ENCODE measurements around the gene NARF.
"Not testable (repeated sequence)": the region's sequence is repeated elsewhere in the genome, so short reads cannot be mapped to it uniquely, and the experiment has no call there.

The NARF gene

DNA sequence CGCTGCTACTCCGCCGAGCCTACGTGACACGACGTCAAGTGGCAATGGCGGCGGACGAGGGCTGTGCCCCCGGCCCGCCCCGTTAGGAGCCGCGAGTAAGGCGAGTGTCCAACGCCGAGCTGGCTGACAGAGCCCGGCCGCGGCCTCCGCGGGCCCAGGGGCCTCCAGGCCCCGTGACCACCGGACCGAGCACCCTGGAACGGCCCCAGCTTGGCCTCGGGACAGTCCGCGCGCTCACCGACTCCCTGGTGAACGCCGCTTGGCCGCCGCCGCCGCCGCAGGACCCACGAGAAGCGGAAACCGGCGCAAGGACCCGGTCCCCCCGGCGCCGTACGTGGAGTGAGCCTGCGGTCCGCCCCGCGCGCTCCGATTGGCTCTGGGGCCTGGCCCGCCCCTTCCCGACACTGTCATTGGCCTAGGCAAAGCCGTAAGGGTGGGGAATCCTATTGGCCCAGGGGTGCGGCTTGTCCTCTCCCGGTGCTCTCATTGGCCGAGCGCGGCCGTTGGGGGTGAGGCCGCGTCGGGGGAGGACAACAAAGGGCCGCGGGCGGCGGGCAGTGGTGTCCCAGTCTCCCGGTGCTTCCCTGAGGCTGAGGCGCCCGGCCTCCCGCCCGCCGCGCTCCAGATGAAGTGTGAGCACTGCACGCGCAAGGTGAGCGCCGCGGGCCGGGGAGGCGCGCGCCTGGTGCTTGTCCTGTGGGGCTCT, at the start of gene NARF:
TSS of gene NARF (plus strand) at position 563 of the 706 bp plus-strand sequence. CDS start at position 626, 63 bp downstream.
- in situ Hi-C loops (cut with MboI; ENCODE audit: low sequenced_read_pairs) = no loop called here

DNA sequence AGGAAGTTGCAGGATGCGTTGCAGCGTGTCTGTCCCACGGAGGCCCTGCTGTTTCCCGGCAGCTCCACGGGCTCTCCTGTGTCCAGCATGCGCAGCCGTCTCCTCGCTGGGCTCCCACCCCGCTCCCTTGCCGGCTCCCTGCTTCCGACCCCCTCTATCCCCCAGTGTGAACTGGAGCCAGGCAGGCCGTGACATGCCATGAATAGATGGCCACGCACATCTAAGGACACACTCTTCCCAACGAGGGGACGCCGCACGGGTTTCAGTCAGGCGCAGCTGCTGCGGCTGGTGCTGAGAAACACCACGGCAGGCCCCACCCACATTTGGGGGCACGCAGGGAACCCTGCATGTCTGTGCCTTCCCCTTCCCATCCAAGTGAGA, 49.6 kb upstream of the NARF start:
- in situ Hi-C loops (cut with MboI; ENCODE audit: low sequenced_read_pairs) = no loop called here

DNA sequence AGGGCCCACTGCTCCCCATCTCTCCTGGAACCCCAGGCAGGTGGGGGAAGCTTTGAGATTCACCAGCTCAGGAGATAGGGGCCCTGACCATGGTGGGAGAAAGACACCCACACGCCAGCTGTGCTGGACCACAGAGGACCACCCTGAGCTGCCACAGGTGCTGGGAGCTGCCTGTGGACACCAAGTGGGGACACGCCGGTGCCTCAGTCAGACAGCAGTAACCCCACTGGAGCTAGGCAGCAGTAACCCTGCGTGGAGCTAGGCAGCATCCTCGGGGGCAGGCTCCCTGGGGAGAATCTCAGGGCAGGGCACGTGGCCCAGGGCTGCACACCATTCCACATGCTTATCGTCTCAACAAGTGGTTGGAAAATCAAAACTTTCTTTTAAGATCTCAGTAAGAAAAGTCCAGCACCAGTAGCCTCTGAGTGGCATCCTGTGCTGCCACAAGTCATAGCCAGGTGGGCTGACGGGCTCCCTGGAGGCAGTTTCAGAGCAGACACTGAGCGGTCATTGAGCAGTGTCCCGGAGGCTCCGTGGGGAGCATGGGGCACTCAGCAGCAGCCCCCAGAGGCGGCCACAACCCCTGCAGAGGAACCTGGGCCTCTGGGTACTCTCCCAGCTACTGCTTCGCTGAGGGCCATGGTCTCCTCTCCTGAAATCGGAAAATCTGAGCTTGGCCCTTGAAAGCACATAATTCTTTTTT, 48.4 kb upstream of the NARF start:
- in situ Hi-C loops (cut with MboI; ENCODE audit: low sequenced_read_pairs) = no loop called here

DNA sequence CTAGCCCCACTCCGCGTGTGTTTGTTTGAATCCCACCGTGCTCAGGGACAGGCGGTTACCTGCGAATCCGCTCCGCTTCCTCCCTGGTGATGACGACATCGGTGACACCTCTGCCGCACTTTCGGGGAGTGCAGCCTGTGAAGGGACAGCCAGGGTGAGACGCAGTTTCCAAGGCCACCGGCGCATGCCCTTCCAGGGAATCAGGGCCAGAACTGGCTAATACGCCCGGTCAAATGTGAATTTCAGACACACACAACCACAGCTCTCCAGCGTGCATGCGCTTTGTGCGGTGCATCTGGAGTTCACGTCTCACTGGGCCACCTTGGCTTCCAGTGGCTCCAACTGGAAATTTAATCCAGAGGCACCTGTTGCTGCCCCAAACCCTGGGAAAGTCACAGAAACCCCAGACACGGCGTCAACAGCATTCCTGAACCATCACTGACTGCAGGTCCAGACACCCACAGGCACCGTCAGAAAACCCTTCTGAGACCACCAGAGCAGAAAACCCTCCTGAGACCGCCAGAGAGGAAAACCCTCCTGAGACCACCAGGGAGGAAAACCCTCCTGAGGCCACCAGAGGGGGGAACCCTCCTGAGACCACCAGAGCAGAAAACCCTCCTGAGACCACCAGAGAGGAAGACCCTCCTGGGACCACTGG, 47.0 kb upstream of the NARF start:
- in situ Hi-C loops (cut with MboI; ENCODE audit: low sequenced_read_pairs) = no loop called here

DNA sequence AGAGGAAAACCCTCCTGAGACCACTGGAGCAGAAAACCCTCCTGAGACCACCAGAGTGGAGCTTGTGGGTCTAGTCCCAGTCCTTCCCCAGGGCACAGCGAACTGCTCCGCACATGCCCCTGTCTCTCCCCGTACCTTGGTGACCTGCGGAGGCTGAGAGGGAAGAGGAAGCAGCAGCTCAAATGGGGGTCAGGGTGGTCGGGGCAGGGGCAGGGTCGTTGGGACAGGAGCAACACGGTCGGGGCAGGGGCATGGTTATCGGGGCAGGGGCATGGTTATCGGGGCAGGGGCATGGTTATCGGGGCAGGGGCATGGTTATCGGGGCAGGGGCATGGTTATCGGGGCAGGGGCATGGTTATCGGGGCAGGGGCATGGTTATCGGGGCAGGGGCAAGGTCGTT, 46.5 kb upstream of the NARF start:
- in situ Hi-C loops (cut with MboI; ENCODE audit: low sequenced_read_pairs) = not testable (repeated sequence)

DNA sequence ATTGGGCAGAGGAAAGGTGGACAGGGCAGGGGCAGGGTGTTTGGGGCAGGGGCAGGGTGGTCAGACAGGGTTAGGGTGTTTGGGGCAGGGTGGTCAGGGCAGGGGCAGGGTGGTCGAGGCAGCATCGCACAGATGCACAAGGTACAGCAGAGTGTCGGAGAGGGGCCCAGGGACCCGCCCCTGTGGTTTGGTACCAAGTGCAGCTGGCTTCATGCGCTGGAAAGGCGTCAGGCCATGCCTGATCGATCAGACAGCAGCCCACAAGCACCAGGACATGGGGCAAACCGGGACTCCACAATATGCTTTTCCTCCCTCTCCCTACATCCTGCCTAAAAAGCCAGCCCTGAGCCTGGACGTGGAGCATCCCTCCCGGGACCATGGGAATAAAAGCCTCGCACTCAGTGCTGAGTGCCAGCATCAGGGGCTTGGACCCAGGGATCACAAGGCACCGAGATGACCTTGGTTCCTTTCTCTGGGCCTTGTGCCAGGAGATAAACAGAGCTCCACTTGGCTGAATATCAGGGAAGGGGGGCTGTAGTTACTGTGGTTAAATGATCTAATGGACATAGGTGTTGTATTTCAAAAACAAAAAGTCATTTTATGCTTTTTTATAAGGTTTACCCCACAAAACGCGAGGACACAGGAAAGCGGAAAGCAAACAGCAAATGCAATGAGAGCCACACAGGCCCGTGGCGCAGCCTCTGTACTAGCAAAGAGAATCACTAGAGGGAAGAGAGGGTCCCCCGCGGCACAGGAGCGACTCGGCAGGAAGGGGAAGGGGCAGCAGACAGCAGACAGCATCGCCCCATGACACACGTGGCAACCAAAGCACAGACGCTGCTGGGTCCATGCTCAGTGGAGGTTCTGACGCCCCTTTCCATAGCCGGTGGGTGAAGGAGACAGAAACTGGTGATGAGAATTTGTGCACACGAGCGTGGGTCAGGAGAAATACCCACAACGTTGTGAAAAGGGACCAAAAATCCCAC, 45.7 kb upstream of the NARF start:
- in situ Hi-C loops (cut with MboI; ENCODE audit: low sequenced_read_pairs) = no loop called here

DNA sequence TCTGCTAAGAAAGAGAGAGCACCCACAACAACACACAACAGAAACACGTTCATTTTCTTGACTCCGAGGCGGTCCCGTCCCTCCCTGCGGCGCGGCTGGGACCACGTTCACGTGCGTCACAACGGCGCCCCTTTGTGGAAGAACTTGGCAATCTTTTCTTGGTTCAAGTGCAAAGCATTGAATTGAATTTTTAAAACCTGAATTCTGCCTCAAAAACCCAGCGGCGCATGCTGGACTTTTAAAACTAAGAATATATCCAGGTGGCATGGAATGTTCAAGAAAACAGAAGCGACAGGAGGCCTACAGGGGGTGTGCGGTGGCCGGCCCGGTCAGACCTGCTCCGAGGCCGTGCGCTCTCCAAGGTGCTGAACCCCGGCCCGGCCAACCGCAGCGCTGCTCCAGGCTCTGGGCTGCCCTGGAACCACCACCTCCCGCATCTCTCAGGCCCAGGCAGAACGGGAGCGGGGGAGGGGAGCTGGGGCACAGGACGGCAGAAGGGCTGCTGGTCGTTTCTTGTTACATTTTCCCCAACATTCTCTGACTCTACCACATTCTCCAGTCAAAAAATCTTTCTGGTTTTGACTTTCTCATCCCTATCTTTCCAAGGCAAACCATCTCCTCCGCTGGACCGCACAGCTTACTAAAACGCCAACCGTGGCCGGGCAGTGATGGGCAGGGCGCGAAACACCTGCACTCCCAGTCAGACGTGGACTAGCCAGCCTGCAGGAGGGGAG, 43.8 kb upstream of the NARF start:
- in situ Hi-C loops (cut with MboI; ENCODE audit: low sequenced_read_pairs) = no loop called here

DNA sequence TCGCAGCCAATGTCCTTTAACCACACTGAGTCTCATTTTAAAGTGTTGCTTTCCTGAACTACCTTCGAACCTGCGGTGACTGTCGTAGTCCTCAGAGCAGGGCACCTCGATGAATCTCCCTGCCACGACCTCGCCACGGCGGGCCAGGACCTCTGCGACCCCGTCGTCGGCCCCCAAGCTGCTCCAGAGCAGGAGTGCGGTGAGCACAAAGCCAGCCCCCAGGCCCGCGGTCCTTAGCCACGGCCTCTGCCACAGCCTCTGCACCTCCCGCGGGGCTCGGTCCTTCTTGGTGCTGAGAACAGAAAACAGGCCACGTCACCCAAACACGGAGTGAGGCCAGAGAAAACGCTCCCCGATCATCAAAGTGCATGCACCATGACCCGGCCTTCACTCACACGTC, 43.2 kb upstream of the NARF start:
- in situ Hi-C loops (cut with MboI; ENCODE audit: low sequenced_read_pairs) = no loop called here

DNA sequence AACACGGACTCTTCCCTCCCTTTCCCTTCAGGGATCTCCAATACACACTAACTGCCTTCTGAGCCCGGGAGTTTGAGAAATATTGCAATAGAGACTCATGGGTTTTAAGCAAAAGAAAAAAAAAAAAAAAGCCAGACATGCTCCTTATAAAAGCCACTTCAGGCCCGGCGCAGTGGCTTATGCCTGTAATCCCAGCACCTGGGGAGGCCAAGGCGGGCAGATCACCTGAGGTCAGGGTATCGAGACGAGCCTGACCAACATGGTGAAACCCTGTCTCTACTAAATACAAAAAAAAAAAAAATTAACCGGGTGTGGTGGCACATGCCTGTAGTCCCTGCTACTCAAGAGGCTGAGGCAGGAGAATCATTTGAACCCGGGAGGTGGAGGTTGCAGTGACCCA, 42.8 kb upstream of the NARF start:
- in situ Hi-C loops (cut with MboI; ENCODE audit: low sequenced_read_pairs) = no loop called here

DNA sequence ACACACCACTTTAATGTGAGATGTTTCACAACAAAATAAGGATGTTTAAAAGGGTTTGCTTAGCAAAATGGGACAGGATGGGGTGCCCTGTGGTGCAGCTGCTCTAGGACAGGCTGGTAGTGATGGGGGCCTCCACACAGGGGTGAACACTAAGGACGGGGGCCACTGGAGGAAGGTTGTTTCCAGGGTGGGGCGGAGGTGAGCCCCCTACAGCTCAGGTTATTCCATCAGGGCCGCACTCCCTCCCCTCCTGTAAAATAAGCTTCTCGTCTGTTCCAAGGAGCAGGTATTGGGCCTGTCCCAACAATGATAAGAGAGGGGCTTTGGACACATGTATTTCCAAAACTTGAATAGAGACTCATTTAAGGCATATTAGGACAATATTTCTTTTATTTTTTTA, 42.3 kb upstream of the NARF start:
- in situ Hi-C loops (cut with MboI; ENCODE audit: low sequenced_read_pairs) = no loop called here

DNA sequence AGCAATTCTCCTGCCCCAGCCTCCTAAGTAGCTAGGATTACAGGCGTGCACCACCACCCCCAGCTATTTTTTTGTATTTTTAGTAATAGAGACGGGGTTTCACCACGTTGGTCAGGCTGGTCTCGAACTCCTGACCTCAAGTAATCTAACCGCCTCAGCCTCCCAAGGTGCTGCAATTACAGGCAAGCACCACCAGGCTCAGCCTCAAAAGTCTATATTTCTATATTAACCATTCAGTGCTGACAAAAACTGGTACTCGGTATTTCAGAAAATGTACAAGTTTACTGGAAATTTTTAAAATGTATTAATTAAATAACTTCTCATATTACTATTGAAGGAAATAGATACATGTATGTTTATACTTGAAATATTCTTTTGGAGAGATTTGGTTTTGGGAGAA, 41.8 kb upstream of the NARF start:
- in situ Hi-C loops (cut with MboI; ENCODE audit: low sequenced_read_pairs) = no loop called here

DNA sequence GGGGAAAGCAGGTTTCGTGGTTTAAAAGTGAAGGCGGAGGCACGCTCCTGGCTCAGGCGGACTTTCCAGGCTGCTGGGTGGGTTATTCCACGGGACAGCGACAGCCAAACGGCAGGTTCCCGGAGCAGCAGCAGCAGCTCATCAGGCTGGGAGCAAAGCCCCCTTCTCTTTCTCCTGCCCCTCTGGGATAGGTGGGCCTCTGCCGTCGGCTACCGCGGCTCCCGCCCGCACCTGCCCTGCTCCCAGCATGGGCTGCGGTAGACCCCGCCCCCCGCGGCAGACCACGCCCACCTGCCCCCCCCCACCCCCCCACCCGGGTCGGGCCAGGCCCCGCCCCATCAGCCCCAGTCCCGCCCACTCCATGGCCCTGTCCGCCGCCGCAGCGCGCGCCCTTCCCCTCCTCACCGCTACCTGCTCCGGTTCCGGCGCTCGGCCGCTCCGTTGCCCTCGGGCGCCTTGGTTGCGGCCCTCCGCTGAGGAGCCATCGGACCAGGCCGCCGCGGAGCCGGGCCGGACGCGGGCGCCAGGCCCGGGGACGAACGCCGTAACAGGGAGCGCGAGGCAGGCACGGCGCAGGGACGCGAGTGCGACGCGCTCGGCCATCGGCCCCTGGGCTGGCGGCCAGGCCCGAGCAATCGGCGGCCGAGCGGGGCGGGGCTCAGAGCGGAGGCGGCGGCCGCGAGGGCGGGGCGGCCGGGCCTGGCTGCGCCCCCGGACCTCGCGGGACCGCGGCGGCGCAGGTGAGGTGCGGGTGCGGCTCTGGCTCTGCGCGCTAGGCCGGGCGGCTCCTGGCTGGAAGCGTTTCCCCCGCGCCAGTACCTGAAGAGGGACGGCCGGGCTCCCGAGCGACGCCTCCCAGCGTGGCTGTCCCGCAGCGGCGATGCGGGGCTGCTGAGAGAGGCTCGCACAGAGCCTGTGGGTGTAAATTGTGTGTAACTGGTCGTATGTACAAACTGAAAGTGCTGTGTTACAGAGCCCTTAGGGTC, 40.2 kb upstream of the NARF start, which contains the start of the genes HEXD and OGFOD3:
TSS of gene HEXD (plus strand) at position 347 of the 986 bp plus-strand sequence. CDS start 1,453 bp downstream, outside the sequence.
TSS of gene OGFOD3 (minus strand) at position 586 of the 986 bp plus-strand sequence. CDS start at position 485, 101 bp downstream.
- in situ Hi-C loops (cut with MboI; ENCODE audit: low sequenced_read_pairs) = no loop called here

DNA sequence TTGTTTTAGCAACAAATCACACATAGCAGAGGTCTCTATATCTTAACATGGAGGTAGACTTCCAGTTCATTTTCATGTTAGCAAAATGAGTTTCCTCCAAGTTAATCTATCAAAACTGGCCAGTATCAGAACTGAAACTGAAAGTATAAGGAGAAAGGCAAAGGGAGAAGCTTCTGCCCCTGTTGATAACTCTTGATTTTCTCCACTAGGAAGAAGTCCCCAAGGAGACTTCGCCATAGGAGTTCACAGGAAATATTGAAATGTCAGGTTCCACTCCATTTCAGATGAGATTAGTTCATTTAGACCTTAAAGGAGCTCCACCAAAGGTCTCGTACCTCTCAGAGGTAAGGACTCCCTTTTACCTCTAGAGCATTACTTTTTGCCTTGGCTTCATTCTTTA, 39.0 kb upstream of the NARF start:
- in situ Hi-C loops (cut with MboI; ENCODE audit: low sequenced_read_pairs) = no loop called here

DNA sequence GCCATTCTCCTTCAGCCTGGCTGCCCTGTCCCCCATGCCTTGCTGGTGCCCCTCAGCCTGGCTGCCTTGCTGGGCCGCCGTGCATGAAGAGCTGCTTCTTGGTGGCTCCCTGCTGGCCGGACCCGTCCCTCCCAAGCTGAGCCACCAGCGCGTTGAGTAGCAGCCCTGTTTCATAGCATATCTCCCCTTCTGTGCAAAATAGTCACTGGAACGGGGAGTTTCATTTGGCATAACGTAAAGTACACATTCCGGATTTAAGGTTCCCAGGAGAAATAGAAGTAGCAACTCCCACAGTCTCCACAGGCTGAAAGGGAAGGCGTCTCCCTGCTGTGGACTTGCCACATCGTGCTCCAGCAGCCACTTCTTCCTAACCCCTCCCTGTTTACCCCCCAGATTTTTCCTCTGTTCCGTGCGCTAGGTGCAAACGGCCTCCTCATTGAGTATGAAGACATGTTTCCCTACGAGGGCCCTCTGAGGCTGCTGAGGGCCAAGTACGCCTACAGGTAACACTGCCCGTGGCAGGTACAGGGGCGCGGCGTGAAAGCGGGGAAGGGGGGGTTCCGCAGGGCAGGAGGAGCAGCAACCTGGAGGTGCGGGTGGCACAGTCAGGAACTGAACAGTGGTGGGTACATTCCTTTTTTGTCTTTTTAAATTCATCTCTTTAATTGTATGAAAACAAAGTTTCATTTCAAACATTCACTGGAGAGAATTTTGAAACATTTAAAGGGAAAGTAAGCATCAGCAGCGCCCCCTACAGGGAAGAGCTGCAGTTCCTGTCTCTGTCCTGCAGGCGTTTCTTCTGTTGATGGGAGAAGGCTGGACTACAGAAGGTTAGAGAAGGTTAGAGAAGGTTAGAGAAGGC, 34.3 kb upstream of the NARF start:
- in situ Hi-C loops (cut with MboI; ENCODE audit: low sequenced_read_pairs) = no loop called here

DNA sequence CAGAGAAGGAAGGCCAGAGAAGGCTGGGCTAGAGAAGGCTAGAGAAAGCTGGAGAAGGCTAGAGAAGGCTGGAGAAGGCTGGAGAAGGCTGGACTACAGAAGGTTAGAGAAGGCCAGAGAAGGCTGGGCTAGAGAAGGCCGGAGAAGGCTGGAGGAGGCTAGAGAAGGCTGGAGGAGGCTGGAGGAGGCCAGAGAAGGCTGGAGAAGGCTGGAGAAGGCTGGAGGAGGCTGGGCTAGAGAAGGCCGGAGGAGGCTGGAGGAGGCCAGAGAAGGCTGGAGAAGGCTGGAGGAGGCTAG, 33.7 kb upstream of the NARF start:
- in situ Hi-C loops (cut with MboI; ENCODE audit: low sequenced_read_pairs) = no loop called here

DNA sequence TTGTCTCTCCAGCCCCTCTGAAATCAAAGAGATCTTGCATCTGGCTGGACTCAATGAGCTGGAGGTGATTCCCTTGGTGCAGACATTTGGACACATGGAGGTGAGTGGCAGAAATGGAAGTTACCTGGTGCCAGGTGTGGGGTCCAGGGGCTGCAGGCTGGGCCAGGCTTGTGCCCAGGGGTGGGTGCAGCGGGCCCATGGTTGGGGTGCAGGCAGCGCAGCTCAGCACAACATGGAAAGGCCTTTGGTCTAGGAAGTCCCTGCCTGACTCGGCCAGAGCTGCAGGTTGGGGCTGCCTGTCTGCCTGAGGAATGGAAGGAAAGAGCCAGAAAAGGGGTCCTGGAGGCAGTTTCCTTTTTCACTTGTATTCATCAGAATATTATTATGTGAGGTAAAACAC, 30.0 kb upstream of the NARF start:
- in situ Hi-C loops (cut with MboI; ENCODE audit: low sequenced_read_pairs) = no loop called here

DNA sequence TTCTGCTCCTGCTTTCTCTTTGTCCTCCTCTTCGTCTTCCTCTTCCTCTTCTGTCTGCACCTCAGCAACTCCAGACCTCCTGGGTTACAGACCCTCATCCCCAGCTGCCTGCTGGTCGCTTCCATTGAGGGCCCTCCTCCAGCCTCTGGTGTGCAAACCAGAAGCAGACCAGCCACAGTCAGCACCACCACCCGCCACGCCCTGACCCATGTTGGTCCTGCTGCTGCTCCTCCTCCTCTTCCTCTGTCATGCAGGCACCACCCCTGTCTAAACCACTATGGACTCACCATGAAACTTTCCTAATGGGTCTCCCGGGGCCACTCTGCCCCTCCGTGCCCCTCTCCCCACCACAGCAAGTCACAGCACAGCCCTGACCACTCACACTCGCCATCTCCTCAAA, 28.7 kb upstream of the NARF start:
- in situ Hi-C loops (cut with MboI; ENCODE audit: low sequenced_read_pairs) = no loop called here

DNA sequence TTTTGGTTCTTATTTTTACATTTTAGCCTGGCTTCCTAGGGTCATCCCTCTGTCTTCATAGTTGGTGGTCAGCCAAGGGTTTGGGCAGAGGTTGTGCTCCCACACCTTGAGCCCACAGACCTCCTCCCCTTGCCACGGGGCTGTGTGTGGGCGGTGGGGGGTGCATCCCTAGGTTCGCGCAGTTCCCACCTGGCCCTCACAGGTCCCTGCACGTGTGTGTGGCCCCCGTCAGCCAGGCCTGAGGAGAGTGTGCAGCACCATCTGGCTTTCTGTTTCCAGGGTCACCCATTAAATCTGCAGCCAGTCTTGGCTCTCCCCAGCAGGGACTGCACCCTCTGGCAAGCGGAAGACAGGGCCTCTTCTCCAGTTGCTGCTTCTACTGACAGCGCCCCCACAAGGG, 26.5 kb upstream of the NARF start:
- in situ Hi-C loops (cut with MboI; ENCODE audit: low sequenced_read_pairs) = no loop called here
